SH-SY5Y (cell line): ENCODE results near the gene RPLP1.

Experiments
- GATA2 ChIP-seq: IDR thresholded peaks from 2 replicates; pipeline ENCODE4 v1.6.1; 2011; ENCODE audit warnings: mild to moderate bottlenecking, low read depth, low read length
- GATA3 ChIP-seq: IDR thresholded peaks from 2 replicates; pipeline ENCODE4 v1.6.1; 2011; ENCODE audit warnings: low read depth, mild to moderate bottlenecking, low read length, moderate library complexity

- TF ChIP-seq GATA2 (no peak), GATA3 (no peak)
These were observed at the start of gene RPLP1 for GRCh38 chr15:69452692-69453521.
